GM19455 (cell line): ENCODE results near the gene TEX261.
"Not testable (repeated sequence)": the region's sequence is repeated elsewhere in the genome, so short reads cannot be mapped to it uniquely, and the experiment has no call there.

Experiments
- ATAC-seq: cut with Tn5 transposase; IDR thresholded peaks from one replicate; pipeline ENCODE4 v1.9.1; 2021; ENCODE audit not compliant: unreplicated experiment

The TEX261 gene

DNA sequence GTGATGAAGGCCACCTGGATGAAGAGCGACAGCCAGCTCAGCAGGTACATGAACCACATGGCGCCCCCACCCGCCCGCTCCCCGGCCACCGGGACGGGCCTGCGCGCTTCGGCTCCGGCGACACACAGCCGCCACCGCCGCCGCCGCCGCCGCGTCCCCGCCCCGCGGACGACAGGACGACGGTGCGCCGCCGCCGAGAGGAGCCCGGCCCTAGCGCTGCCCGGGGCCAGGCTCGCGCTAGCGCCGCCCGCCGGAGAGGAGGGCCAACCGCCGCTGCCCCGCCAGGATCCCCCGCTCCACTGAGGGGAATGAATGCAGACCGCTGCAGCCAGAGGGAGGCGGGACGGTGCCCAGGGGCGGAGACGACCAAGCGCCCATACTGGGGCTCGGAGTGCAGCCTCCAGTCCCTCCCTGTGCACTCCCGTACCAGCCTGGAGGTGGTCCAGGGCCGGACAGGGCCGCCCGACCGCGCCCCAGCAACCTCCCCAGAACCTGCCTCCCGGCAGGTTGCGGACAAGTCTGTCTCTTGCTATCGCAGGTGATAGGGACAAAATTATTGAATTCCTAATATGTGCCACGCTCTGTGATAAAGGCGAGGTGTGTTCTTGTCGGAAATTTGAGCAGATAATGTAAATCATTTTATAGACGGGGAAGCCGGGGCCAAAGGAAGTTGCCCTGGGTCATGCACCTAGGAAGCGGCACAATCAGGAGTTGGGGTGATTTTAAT, at the start of gene TEX261:
Gene TEX261 (minus strand): TSS at position 175 of the 727 bp plus-strand sequence. CDS start 116 bp downstream, at position 59.
- ATAC-seq = peak; percentile 94

DNA sequence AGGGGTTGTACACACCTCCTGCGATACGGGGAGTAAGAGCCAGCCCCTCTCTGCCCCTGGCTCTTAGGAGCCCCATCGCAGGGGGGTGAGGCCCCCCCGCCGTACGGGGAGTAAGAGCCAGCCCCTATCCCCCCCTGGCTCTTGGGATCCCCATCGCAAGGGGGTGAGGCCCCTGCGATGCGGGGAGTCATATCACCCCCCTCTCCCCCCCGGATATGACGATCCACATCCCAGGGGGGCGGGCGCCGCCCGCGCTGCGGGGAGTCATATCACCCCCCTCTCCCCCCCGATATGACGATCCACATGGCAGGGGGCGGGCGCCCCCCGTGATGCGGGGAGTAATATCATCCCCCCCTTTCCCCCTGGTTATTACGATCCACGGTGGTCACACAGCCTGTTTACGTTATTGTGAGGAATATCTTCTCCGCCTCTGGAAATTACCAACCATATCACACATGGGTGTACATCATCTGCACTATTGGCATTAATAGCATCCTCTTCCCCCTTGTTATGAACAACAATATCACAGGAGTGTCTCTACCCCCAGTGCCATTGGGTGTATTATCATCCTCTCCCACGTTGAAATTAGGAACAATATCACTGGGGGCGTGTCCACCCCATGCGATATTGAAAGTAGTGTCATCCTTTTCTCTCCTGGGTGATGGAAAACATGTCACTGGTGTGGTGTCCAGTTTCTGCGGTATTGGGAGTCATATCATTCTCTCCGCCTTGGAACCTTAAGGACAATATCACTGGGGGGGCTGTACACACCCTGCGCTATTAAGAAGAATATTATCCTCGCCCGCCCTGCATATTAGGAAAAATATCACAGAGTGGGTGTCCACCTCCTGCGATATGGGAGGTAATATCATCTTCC, 49.1 kb upstream of the TEX261 start:
- no peak for ATAC-seq

DNA sequence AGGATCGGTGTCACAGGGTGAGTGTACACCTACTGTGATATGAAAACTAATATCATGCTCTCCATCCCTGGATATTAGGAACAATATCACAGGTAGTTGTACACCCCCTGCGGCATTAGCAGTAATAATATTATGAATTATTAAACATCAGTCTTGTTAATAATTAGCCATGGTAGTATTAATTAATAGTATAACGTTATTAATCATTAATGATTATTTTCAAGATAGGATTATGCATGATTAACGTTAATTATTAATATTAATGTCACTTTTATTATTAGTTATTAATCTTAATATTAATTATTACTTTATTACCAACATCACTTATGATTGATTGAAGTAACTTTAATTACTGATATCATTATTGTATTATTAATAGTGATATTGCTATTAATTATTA, 47.6 kb upstream of the TEX261 start:
- ATAC-seq = no peak

DNA sequence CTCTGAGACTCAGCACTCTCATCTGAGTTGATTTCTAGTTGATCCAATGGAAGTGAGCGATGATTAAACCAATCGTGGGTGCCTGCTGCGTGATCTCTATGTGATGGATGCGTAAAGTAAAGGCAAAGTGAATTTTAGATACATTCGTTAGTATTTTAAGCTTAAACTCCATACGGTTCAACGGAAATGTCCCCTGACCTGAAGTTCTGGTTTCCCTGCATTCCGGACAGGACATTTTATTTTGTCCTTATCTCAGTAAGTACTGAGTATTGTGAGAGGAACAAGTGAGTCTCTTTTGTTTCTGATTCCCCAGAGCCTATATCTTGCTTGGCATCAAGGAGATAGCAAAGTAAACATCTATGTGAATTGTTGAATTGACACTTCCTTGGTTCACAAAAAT, 41.6 kb upstream of the TEX261 start:
- not testable (repeated sequence) for ATAC-seq

DNA sequence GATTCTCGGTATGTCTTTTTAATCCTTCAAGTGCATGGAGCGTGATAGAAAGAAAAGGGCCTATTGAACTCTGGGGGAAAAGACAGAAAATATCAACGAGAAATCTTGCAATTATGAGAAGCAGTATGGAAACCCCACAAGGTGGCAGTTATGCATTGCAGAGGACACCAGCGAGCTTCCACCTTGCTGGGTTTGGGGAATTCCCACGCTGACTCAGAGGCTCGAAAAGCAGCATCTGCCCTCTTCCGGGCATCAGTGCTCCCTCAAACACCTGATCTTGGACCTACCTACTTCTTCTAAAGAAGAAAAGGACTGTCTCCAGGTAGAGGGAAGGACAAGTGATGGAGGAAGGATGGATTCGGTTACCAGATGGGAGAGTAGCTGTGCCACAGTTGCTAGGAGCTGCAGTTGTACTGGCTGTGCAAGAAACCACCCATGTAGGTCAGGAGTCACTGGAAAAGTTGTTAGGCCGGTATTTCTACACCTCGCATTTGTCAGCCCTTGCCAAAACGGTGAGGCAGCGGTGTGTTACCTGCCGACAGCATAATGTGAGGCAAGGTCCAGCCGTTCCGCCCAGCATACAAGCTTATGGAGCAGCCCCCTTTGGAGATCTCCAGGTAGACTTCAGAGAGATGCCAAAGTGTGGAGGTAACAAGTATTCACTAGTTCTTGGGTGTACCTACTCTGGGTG, 29.0 kb upstream of the TEX261 start:
- not testable (repeated sequence) for ATAC-seq

DNA sequence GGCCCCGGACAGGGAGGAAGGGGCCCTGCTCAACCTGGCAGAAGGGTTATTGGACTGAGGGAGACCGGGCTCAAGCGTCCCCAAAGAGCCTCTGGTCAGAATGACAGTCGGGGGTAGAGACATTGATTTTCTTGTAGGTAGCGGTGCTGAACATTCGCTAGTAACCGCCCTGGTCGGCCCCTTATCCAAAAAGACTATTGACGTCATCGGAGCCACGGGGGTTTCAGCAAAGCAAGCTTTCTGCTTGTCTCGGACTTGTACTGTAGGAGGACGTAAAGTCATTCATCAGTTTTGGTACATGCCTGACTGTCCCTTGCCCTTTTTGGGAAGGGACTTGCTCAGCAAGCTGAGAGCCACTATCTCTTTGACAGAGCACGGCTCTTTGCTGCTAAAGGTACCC, 26.7 kb upstream of the TEX261 start:
- not testable (repeated sequence) for ATAC-seq

DNA sequence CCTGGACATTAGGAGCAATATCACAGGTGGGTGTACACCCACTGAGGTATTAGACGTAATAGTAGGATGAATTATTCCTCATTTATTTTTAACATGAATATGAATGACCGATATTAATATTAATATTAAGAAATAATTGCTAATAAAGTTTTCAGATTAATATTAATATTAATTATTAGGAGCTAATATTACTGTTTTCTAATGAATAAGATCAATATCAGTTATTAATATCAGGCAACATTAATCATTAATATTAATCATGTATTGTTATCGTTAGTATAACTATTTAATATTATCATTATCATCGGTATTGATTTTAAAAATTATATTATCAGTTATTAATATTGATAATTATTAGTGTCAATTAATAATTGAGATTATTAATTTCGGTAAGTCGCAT, 25.3 kb upstream of the TEX261 start:
- ATAC-seq = not testable (repeated sequence)

DNA sequence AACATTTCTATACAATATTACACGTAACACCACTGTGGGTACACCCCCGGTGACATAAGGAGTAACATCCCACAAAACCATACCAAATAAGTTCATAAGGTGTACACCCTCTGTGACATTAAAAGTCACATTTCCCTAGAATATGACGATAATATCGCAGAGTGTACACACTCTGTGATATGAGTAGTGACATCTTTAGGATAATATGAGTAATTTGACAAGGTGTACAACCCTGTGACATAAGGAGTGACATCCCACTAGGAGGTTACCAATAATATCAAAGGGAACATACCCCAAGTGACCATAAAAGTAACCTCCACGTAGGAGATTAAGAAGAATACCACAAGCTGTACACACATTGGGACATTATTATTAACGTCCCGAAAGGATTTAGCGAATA, 24.0 kb upstream of the TEX261 start:
- no peak for ATAC-seq

DNA sequence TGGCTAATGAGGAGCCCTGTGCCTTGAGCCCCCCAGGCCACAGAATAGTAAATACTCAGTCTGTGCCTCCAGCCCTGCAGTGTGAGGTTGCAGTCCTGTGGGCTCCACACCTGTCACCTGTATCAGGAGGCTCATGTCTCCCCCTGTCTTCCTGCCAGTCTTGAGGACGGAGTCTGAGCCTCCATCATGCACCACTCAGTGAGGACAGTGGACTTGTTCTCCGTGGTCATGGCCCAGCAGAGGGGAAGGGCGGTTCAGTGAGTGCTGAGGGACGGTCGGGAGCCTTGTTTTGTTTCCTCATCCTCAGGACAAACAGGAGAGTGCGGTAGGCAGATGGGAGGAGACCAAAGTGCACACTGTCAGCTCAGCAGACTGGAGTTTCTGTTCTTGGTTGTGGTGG, 17.1 kb upstream of the TEX261 start:
- ATAC-seq = not testable (repeated sequence)

DNA sequence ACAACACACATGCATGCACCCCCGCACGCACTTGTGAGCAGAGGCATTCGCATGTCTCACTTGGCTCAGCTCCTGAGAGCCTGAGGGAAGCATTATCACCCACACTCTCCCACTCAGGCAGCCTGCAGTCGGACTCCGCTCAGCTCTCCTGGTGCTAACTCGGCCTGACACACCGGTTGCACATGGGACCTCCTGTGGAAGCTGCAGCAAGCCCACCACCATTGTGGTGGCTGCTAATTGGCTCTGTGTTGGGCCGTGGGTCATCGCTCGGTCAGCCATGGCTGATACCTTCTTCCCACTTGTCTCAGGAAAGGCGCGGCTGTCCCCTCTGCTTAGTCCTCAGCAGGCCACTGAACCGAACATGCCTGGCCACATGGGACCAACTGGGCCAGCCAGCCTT, 13.7 kb upstream of the TEX261 start:
- no peak for ATAC-seq

DNA sequence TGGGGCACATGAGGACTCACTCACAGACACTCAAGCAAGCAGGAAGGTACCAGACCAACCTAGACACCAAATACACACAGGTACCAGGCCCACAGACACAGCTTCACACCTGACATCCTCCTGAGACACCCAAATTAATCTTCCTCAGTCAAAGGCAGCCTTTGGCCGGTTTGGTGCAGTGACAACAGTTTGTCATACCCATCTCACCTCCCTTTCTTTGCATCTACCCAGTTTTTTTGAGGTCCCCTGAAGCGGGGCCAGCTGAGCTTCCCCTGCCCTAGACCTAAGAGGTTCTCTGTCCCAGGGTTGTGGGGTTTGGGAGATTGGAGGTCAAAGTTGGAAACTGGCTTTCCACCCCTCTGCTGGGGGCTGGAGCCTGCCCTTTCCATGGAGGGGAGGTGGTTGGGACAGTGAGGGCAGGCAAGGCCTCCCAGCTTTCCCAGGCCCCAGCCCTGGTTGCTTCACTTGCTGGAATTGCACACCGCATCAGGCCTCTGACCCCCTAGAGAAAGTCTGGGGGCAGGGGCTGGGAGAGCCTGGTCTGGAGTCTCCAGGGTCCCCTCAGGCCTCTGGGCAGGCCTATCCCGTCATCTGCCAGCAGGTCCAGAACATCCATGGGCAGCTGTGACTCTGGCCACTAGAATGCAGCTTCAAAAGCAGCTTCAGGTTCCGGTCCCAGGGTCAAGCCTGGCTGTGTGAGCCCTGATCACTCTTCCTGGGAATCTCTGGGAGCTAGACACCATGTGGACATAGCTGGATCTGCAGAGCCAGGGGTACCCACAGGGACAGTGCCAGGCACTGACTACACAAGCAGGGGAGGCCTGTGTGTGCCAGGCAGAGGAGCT, 12.5 kb upstream of the TEX261 start:
- ATAC-seq = no peak

DNA sequence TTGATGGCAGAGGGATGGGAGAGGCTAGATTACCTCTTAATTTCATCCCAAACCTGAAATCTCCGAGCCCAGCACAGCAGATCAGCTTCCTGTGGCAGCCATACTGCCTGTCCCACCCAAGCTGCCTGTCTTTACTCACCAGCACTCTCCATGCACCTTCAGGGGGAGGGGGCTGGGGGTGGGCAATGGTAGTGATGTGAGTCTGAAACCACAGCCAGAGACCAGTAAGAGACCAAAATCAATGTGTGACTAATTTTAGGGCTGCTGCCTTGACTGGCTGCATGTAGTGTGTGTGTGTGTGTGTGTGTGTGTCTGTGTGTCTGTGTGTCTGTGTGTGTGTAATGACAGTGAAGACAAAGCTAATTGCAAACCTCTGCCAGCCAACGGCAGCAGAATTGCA, 11.7 kb upstream of the TEX261 start:
- no peak for ATAC-seq

DNA sequence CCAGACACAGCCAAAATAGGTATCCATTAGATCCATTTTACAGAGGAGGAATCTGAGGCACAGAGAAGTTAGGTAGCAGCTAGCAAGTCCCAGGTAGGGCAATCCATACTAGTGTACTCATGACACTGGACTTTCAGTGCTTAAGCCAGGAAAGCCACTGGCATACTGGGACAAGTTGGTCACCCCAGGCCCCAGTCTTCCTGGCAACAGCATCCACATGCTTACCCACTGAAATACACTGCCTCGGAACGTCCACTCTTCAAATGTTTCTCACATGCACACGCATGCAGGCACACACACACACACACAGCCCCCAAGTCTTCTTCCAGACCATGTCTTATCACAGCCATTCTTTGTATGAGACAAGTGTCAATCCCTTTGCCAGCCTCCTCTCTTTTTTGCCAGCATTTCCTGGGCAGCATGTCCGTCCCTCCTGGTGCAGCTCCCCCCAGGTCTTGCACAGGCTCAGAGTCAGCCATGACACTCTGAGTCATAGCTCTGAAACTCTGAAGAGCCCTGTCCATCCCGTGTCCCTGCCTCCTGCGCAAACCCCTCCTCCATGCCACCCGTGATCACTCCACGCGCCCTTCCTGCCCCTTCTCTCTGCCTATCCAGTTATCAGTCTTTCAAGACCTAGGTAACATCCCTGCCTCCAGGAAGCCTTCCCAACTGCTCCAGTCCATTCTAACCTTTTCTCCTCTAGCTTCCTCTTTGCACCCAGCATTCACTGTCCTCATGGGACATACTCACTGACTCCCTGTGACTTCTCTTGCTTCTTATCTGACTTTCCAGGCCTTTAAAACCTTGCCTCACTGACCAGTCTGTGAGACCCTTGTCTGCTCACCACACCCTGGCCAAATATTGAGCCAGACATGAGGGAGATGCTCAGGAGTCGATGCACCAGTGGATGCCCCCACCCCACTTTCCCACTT, 10.9 kb upstream of the TEX261 start:
- no peak for ATAC-seq

DNA sequence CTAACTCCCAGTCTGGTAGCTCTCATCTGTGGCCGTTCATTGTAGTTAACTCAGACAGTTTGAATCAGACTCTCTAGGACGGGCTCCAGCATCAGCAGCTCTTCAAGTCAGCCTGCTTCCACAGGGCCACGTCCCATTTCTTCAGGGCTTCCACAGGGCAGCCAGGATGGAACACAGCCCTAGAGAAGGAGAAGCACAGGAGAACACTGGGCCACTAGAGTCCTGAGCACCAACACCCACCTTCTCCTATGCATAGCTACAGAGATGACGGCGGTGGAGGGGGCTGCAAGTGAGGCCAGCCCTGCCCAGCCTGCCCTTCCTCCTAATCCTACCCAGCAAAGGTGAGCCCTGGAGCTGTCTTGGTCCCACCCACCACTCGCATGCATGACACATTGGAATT, 10.2 kb upstream of the TEX261 start:
- no peak for ATAC-seq

DNA sequence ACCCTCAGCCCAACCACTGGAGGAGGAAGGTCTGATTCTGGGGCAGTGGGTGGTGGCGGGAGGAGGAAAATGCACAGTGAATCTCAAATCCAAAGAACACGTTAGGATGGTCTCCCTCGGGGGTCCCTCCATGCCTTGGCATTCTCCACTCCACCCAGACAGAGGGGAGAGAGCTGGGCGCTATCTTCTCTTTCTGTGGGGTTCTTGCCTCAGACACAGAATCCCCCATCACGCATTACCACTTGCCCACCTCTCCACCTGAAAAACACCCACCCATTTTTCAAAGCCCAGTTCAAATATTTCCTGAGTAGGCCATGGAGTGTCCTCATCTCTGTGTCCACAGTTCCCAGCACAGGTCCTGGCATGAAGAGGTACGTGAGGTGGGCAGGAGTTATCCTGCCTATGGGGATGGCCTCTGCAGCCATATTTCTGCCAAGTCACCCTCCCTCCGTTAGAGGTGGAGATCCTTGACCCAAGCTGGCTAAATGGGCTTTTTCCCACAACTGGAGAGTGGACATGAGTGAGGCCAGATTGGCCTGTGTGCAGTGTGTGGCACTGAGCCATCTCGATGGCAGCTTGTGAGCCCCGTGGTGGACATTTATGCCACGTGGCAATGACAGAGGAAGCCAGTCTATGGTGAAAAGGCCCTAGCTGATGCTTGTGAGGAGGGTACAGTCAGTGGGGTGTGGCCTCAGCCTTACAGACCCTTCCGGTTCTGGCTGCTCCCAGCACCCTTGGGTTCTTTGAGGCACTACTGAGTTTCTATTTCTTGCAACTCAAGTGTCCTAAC, 9.5 kb upstream of the TEX261 start:
- ATAC-seq = no peak

DNA sequence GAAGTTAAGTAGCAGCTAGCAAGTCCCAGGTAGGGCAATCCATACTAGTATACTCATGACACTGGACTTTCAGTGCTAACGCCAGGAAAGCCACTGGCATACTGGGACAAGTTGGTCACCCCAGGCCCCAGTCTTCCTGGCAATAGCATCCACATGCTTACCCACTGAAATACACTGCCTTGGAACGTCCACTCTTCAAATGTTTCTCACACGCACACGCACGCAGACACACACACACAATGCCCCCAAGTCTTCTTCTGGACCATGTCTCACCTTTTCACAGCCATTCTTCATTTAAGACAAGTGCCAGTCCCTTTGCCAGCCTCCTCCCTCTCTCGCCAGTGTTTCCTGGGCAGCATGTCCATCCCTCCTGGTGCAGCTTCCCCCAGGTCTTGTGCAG, 8.7 kb upstream of the TEX261 start:
- ATAC-seq = no peak

DNA sequence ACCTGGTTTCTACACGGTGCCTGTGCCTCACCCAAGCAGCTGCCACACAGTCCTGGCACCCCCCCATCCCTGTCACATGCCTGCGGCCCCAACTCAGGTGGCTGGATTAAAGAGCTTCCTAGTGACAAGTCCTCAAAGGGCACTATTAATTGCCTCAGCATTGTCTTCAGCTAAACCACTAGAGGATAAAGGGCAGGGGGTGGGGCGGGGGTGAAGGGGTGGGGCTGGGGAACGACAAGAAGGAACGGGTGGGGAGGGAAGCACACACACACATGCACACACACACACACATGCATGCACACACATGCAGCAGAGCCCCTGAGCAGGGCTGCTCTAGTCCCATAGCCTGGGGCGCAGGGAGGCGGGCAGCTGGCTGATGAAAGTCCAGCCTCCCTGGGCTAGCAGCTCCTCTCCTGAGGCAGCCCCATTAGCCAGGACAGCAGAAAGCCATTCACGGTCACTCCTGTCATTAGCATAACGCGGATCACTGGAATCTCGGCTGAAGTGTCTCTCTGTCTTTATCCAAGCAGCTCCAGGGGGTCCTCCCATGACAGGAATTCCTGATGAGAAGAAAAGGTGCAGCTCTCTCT, 7.4 kb upstream of the TEX261 start:
- ATAC-seq = no peak

DNA sequence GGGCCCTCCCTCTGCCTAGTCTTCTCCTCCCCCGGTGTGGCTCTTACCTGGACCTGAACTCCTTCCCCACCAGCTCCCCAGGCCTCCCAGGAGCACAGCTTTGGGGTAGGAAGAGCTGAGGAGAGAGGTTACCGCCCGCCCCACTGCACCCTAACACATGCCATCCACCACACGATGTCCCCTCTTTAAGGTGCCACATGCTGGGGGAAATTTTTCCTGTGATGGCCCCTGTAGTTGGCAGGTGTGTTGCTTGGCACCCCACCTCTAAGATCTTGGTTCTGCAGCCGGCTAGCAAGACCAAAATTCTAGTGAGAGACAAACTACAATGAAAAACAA, 6.9 kb upstream of the TEX261 start:
- no peak for ATAC-seq
